Endothelial cell of hepatic sinusoid (primary cell): Measurements from ENCODE around the gene DRAM1.
"Not testable (repeated sequence)": the region's sequence is repeated elsewhere in the genome, so short reads cannot be mapped to it uniquely, and the experiment has no call there.

Experiments used
- in situ Hi-C: cut with HindIII; loops from 2 replicates; pipeline ENCODE4 v1.10.0; 2017; ENCODE audit warnings: low sequenced_read_pairs

The DRAM1 gene

GRCh38 chr12:101901777-101902176 is 24.4 kb downstream of the DRAM1 start:
- in situ Hi-C loops = no loop called here

- in situ Hi-C loops = no loop called here
Observed at GRCh38 chr12:101902641-101903040, 25.3 kb downstream of the DRAM1 start.

GRCh38 chr12:101906226-101906625 is 28.8 kb downstream of the DRAM1 start:
- in situ Hi-C loops = loop anchor here (5.0 kb wide), 1 partner anchor 109 kb away; no protein-coding TSS in a partner anchor

- in situ Hi-C loops = loop anchor here (5.0 kb wide), 1 partner anchor 111 kb away; no protein-coding TSS in a partner anchor
Observed at GRCh38 chr12:101908395-101908794, 31.0 kb downstream of the DRAM1 start.

- in situ Hi-C loops = loop anchor here (5.0 kb wide), 1 partner anchor 112 kb away; no protein-coding TSS in a partner anchor
Observed at GRCh38 chr12:101909646-101910045, 32.3 kb downstream of the DRAM1 start.

- in situ Hi-C loops = no loop called here
Observed at GRCh38 chr12:101915841-101916240, 38.5 kb downstream of the DRAM1 start.

GRCh38 chr12:101918805-101919204 is 41.4 kb downstream of the DRAM1 start:
- in situ Hi-C loops = not testable (repeated sequence)

- in situ Hi-C loops = no loop called here
Observed at GRCh38 chr12:101919447-101919846, 42.1 kb downstream of the DRAM1 start.

- in situ Hi-C loops = no loop called here
Observed at GRCh38 chr12:101920906-101921305, 43.5 kb downstream of the DRAM1 start.

- in situ Hi-C loops = no loop called here
Observed at GRCh38 chr12:101923045-101923718, 45.8 kb downstream of the DRAM1 start.

GRCh38 chr12:101924618-101925017 is 47.2 kb downstream of the DRAM1 start:
- in situ Hi-C loops = no loop called here

- in situ Hi-C loops = no loop called here
Observed at GRCh38 chr12:101925361-101925760, 48.0 kb downstream of the DRAM1 start.

GRCh38 chr12:101925935-101926334 is 48.6 kb downstream of the DRAM1 start:
- in situ Hi-C loops = no loop called here

GRCh38 chr12:101927036-101927435 is 49.7 kb downstream of the DRAM1 start:
- in situ Hi-C loops = no loop called here

GRCh38 chr12:101927999-101928398 is 50.6 kb downstream of the DRAM1 start:
- in situ Hi-C loops = no loop called here

- in situ Hi-C loops = no loop called here
Observed at GRCh38 chr12:101928556-101928955, 51.2 kb downstream of the DRAM1 start.

GRCh38 chr12:101929365-101930041 is 52.1 kb downstream of the DRAM1 start:
- in situ Hi-C loops = no loop called here

- in situ Hi-C loops = no loop called here
Observed at GRCh38 chr12:101931498-101932326, 54.3 kb downstream of the DRAM1 start.

- in situ Hi-C loops = no loop called here
Observed at GRCh38 chr12:101933866-101934514, 56.6 kb downstream of the DRAM1 start.

- in situ Hi-C loops = no loop called here
Observed at GRCh38 chr12:101935890-101936746, 58.7 kb downstream of the DRAM1 start.
